GM10248 (cell line): Measurements from ENCODE around the gene DMRTB1.

ENCODE experiments used
- CTCF ChIA-PET: fragments of 300-600 bp; sonication (Branson Sonifier 250); formaldehyde crosslinking; extraction: SDS; loops from one replicate; lab custom pipeline; 2021; ENCODE audit warnings: antibody characterized with exemption; lab: Yijun Ruan, JAX
- POLR2A ChIA-PET: fragments of 350-650 bp; sonication (Branson Sonifier 250); formaldehyde crosslinking; extraction: SDS; loops from one replicate; lab custom pipeline; 2020; ENCODE audit warnings: antibody characterized with exemption; lab: Yijun Ruan, JAX
- DNase-seq: peaks from one replicate; pipeline ENCODE4 v3.0.0; 2012; ENCODE audit errors: extremely low spot score
- CTCF ChIP-seq: IDR thresholded peaks from 2 replicates; pipeline ENCODE4 v1.5.1; 2012; ENCODE audit warnings: mild to moderate bottlenecking, low read depth; ENCODE audit errors: extremely low read depth, missing control alignments, control extremely low read depth

Gene DMRTB1

DNA sequence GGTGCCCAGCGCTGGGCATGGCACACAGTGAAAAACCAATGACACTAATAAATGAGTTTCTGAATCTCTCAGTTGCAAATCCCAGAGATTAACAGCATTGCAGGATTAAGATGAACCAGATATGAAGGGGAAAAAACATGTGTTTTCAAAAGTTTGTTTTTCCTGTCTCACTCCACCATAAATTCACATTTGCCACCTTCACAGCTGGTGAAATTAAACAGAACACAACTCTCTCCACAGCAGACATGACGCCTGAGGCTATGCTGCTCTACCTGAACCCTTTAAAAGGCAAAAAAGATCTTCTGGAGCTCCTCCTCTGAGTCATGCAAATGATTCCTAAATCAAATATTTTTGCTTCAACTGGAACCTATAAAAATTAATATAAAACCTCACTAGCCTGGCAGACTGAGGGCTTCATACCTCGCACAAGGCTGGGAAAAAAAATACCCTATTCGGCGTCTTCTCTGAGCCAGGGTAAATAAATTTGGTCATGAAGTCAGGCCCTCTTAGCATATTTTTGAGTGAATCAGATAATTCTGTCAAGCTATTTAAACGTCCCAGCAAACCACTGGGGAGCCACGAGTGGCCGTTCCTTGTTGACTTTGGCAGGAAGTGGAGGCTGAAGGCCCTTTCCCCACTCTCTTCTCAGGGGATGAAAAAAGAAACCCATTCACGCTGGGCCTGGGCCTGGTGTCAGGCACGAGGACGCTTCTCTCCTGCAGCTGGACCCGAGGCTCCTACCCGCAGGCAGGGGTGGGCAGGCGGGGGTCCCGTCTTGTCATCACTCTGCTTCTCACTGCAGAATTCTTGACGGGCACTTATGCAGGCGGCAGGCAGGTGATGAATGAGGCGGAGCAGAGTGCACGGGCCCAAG lies 53.0 kb downstream of the DMRTB1 start:
- POLR2A ChIA-PET, result no interaction called here
- no peak for TF ChIP-seq CTCF
- no peak for DNase-seq
- CTCF ChIA-PET, result no interaction called here

DNA sequence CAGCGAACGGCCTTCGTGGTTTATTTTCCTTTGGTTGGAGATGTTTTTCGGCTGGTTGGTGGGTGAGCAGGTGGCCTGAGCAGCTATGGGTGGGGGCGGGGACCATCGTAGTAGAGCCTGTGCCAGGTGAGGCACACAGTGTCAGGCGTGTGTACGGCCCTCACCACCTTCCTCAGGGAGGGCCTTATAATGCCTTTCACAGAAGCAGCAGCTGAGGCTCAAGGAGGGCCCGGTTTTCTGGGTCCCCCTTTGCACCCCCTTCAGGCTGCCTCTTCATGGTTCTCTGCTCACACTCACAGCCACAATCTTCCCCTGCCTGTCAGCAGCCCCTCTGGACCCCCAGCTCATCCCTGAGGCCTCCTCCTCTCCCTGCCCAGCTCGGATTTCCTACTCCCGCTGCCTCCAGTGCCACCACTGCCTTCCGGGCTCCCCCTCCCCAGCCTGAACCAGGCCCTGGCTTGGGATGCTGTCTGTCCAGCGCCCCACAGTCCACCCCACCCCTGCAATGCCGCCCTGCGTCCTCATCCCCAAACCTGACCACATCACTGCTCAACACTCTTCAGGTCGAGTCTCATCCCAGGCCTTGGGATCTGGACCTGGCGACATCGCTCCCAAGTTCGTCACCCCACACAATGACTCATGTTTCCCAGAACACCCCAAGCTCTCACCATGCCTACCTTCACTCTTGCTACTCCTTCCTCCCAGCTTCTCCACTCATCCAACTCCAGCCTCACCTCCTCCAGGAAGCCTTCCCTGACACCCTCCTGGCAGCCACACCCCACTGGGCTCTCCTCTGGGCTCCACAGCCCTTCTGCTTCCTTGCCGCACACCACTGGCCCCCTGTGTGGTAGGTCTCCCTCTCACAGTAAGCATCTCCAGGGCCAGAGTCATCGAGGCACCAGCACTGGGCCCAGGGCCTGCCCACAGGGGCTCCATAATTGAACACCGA lies 53.9 kb downstream of the DMRTB1 start:
- no peak for DNase-seq
- CTCF ChIA-PET, result no interaction called here
- POLR2A ChIA-PET, result no interaction called here
- no peak for TF ChIP-seq CTCF

GRCh38 chr1:53513846-53514245 lies 54.6 kb downstream of the DMRTB1 start:
- no peak for DNase-seq
- POLR2A ChIA-PET, result no interaction called here
- TF ChIP-seq CTCF, result no peak
- CTCF ChIA-PET, result no interaction called here

DNA sequence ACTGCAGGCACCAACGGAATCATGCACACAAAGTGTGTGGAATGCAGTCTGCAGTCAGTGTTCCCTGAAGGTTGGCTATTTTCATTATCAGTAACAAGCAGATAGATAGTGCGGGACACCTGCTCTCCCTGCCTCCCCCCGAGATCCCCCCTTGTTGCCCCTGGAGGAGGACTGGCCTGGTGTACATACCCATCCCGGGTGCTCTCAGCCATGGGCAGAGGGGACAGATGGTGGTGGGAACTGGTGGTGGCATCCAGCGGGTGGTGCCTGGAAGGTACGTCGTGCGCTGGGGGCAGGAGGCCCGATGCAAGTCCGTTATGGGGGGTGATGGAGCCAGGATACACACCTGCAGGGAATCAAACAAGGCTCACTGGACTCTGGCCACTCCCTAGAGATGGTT lies 55.2 kb downstream of the DMRTB1 start:
- DNase-seq, result no peak
- no peak for TF ChIP-seq CTCF
- ChIA-PET POLR2A (no interaction called here), CTCF (no interaction called here)

- CTCF ChIA-PET, result no interaction called here
- DNase-seq, result no peak
- POLR2A ChIA-PET, result no interaction called here
- TF ChIP-seq CTCF, result no peak
These were observed 57.0 kb downstream of the DMRTB1 start for GRCh38 chr1:53516181-53516580.
